SK-N-MC (cell line): ENCODE data around the gene HM13.

Experiments
- EZH2 ChIP-seq: fragments of 200-600 bp; sonication (generic); IDR thresholded peaks from one replicate; pipeline ENCODE4 v1.6.1; 2017; ENCODE audit warnings: antibody characterized with exemption
- POLR2AphosphoS5 ChIP-seq: IDR thresholded peaks from 2 replicates; pipeline ENCODE4 v1.6.1; 2012; ENCODE audit warnings: mild to moderate bottlenecking, low read depth, low read length, borderline replicate concordance

- TF ChIP-seq EZH2 (no peak), POLR2AphosphoS5 (no peak)
Observed at GRCh38 chr20:31597481-31597855, 83.2 kb downstream of the HM13 start.
